CD1c-positive myeloid dendritic cell (primary cell): Measurements from ENCODE around the gene OSBPL9.
"Not testable (repeated sequence)": the region's sequence is repeated elsewhere in the genome, so short reads cannot be mapped to it uniquely, and the experiment has no call there.

Experiments
- DNase-seq: peaks from one replicate; pipeline ENCODE4 v3.0.0-alpha.2; 2016; ENCODE audit errors: extremely low spot score

Gene OSBPL9

DNA sequence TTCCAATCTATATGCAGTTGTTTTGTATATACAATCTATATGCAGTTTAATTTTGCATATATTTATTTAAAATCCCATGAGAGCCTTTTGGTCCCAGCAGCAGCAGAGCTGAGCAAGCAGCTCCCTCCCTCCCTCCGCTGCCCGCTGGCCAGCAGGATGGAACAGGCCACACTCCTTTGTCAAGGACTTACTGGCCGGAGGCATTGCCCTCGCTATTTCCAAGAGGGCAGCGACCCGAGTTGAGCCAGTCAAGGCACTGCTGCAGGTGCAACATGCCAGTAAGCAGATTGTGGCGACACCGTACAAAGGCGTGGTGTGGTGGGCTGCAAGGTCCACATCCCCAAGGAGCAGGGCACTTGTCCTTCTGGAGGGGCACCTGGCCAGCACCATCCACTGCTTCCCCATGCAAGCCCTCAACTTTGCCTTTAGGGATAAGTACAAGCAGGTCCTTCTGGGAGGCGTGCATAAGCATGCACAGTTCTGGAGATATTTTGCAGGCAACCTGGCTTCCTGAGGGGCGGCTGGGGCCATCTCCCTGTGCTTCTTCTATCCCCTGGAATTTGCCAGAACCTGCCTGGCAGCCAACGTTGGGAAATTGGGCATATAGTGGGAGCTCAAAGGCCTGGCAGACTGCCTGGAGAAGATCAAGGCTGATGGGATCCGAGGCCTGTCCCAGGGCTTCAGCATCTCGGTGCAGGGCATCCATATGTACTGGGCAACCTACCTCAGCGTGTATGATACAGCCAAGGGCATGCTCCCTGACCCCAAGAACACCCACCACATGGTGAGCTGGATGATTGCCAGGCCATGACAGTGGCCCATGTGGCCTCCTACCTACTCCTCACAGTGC, 92.2 kb downstream of the OSBPL9 start:
- DNase-seq, result no peak

DNA sequence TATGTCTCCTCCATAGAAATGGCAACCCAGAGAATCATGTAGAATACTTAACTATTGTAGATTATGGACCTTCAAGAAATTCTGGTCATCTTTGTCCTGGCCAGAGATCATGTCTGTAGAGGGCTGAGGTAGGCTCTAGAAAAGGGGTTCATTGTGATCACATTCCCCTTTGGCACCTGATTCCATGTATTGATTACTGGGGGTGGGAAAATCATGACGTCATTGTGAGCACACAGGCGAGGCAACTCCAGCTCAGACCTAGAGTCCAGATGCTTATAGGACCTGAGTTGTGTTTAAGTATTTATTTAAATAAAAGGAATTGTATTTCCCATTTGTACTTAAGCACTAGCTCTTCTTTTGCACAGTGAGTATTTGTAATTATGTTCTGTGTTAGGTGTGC, 93.1 kb downstream of the OSBPL9 start:
- DNase-seq, result no peak

DNA sequence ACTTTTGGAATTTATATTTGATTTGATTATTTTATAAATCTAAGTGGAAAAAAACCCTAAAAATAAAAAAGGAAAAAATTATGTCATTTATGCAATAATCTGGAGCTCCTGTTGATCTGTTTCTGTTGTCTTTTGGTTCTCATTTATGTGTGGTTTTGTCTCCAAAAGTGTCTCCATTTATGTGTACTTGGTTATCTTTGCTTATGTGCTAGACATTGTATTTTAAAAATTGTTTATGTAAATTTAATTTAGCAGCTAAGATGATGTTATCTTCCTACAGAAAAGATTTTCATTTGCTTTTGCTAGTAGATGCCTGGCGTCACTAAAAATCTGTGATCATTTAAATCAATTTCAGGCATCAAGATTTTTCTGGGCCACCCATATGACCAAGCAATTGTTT, 95.7 kb downstream of the OSBPL9 start:
- no peak for DNase-seq

DNA sequence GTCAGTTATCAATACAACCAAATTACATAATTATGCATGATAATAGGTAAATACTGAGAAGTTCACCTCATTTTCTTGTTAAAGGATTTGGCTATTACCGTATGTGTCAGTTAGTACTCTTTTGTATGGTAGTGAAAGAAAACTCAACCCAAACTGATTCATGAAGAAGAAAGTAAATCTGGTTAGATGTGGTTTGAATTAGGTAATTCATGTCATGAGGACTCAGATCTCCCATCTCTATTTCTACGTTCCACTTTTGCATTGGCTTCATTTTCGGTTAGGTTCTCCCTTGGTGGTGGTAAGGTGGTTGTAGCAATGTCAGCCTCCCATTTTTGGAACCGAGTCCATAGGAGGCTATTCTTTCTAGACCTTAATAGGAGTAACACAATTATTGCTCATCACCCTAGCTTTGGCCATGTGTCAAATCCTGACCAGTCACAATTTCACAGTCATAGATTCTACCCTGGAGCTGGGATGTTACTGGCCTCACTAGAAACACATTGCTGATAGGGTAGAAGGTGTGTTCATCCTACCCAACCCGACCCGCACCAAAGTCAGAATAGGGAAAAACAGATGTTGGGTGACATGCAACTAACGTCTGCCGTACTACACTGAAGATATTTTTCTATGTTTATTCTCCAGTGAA, 97.6 kb downstream of the OSBPL9 start:
- no peak for DNase-seq

DNA sequence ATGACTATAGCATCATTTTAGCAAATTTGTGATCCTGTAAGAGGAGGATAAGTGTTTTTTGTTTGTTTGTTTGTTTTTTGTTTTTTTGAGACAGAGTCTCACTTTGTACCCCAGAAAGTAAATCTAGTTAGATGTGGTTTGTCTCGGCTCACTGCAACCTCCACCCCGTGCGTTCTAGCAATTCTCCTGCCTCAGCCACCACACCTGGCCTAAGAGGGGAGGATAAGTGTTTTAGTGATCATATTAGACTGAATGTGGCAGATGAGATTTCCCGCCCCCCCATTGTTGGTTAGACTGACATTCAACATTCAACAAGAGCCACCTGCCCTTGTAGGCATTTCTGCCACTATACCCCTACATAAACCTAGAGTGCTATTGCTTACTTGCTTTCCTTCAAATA, 98.5 kb downstream of the OSBPL9 start:
- DNase-seq, result no peak

DNA sequence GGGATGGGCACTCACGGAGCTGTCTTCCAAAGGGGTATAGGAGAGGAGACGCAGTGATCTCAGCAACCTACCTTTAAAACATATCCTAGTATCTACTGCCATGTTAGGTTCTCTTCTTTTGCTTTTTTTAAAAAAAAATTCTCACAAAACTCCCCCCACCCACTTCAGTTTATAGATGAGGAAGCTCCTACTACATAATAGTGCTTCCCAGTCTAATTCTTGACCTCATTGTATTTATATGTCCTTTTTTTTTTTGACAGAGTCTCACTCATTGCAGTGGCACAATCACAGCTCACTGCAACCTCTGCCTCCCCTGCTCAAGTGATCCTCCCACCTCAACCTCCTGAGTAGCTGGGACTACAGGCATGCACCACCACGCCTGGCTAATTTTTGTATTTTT, 99.9 kb downstream of the OSBPL9 start:
- no peak for DNase-seq

DNA sequence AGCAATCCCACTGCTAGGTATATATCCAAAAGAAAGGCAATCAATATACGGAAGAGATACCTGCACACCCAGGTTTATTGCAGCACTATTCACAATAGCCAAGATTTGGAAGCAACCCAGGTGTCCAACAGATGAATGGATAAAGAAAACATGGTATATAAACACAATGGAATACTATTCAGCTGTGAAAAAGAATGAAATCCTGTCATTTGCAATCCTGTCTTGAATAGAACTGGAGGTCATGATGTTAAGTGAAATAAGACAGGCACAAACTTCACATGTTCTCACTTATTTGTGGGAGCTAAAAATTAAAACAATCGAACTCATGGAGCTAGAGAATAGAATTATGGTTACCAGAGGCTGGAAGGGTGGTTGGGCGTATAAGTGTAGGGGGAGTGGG, 101.0 kb downstream of the OSBPL9 start:
- no peak for DNase-seq

DNA sequence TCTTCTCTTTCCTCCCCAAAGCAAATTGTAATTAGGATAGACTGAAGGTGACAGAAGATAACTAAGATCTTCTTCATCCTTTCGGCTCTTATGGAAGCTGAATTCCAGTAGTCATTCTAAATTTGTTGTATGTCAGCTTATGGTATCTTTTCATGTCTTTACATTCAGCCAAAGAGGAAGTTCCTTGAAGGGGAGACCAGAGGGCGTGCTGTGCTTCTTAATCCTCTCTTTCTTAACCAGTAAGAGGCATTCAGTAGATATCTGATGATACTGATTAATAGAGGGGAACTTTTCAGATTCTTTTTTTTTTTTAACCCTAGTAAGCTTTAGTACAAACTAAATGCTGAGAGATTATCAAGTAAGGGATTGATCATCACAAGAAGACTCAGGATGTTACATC, 102.3 kb downstream of the OSBPL9 start:
- DNase-seq, result no peak

DNA sequence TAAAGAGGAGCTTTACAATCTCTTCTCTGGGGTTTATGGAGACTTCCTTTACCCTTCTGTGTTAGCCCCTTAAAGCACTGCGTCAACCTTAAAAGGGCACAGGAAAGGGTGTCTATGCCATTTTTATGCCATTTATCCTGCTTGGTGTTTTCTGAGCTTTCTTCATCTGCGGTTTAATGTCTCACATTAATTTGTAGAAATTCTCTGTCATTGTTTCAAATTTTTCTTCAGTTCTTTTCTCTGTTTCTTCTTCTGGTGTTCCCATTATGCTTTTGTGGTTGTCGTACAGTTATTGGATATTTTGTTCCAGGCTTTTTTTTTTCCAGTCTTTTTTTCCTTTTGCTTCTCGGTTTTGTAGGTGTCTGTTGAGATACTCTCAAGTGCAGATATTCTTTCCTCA, 107.9 kb downstream of the OSBPL9 start:
- DNase-seq, result no peak

DNA sequence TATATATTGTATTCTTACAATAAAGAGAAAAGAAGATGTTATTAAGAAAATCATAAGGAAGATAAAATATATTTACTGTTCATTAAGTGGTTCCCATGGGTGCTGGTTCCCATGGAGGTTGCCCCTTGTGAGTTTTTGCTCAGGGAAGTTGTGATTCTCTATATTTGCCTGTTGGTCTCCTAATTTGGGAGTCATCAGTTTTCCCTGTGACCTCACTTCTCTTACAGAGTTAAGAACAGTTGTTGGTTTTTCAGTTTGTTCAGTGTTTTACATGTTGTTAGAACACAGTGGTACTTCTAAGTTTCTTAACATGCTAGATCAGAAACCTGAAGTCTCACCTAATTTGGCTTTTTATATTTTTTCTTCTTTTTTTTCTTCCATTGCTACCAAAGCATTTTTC, 109.2 kb downstream of the OSBPL9 start:
- DNase-seq, result no peak

DNA sequence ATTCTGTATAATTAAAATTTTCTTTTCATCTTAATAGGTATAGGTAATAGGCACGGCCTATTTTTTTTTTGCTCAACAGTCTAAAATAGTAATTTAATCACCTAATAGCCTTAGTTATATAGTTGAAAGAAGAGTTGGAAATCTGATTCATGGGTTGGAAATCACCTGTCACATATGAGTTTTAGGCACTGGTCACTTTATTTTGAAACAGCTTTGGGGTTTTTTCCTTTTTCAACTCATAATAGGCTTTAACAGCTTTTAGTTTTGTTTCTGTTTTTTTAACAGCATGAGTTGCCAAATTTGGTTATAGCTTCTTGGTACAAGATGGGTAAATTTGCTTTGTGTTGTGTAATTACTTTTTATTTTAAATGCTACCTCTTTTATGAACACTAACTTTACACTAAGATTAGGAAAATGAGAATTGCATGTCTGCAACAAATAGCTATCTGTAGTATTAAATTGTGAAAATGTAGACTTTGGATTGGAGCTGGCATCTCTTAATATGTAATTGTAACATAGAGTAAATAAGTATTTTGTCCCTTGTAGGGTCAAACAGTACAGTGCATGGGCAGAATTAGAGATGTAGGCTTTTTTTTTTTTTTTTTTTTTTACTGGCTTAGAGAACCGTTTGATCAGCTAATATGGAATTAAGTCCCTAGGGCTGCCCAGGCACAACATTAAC, 109.8 kb downstream of the OSBPL9 start:
- no peak for DNase-seq

DNA sequence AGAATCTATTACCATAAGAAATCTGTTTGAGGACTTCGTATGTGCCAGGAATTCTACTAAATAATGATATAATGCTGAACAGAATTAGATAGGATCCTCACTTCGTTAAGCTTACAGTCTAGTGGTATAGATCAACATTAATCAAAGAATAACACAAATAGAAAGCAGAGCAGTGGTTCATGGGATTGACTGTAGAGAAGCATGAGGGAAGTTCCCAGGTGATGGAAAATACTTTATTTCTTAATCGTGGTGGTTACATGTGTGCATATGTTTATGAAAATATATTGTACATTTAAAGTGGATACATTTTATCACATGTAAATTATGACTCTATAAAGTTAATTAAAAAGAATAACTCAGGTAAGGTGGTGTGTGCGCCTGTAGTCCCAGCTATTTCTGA, 110.5 kb downstream of the OSBPL9 start:
- DNase-seq, result no peak

DNA sequence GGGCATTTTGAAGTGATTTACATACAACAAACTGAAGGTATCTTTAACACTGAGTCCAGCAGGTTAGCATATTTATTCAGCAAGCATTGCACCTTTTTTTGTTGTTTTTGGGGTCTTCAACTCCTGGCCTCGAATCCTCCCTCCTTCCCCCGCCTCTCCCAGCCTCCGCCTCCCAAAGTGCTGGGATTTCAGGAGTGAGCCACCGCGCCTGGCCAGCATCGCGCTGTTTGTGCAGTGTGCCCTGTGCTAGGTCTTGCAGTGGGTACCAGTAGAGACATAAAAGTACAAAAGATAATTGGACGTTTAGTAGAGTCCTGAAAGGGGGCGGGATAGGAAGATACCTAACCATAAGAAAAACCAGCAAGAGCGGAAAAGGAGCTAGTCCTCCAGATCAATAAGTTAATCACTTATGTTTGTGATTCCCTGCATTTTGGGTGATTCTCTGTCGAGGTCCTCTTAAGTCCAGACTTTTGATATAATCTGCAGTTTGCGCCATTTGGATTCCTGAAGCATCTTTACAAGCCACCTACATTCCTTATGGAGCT, 111.8 kb downstream of the OSBPL9 start:
- no peak for DNase-seq

DNA sequence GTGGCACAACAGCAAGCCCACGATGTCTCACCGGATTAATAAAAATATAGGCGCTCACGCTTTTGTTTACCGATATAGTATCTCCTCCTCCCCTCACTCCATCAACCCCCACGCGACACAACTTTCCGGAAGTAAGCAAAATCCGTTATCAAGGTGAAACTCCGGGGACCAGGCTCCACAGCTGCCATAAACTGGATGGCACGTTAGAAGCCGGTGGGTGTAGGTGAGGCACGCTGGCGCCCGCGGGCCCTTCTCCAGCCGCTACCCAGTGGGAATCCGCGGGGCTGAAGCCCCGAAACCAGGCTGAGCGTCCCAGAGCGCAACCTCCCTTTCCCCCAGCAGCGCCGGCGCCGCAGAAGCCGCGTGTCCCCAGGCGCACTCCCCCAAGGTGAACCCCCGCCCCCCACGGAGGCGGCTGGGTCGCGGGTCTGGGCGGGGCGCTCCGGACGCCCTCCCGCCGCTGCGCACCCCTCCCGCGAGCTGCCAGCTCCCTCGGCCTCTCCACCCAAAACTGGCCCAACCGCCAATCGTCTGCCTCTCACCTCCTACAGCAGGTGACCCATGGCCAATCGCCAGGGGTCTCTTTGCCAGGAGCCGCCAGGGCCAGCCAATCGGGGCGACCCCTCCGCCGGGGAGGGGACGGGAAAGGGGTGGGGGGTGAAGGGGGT, 112.4 kb downstream of the OSBPL9 start:
- peak; percentile 93 for DNase-seq

DNA sequence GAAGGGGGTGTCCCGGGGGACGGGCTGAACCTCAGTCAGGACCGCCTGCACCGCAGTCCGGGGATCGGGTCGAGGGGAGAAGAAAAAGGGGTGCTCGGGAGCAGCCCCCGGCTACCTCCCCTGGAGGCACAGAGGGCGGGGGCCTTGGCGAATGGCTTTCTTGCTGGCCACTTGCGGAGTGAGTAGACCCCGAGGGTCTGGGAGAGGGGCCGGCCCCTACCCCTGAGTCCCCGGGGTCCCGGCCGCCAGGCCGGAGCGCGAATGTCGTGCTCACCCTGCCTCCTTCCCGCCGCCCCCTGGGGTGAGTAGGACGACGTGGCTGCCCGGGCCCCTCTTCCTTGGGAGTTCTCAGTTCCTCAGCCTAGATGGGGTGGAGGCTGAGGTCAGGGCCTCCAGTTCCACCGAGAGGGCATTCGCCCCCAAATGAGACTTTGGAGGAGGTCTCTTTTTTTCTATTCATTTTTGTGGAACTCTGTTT, 113.0 kb downstream of the OSBPL9 start:
- peak; percentile 57 for DNase-seq

DNA sequence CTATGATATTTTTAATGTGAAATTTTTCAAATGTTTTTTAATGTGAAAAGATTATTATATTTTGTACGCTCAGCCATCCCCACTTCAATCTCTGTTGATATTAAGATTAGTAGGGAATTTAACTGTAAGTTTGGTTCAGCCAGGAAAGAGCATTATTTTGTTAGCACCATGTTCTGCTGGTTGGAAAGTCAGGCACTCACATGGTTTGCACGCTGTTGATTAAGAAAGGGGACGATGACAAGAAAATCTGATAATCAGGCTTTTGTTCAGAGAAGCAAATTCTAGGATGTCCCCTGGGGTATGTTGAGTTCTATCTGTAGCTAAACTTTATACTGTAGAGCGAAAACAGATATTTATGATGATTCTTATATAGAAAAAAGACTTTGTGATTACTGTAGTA, 115.1 kb downstream of the OSBPL9 start:
- DNase-seq, result no peak

DNA sequence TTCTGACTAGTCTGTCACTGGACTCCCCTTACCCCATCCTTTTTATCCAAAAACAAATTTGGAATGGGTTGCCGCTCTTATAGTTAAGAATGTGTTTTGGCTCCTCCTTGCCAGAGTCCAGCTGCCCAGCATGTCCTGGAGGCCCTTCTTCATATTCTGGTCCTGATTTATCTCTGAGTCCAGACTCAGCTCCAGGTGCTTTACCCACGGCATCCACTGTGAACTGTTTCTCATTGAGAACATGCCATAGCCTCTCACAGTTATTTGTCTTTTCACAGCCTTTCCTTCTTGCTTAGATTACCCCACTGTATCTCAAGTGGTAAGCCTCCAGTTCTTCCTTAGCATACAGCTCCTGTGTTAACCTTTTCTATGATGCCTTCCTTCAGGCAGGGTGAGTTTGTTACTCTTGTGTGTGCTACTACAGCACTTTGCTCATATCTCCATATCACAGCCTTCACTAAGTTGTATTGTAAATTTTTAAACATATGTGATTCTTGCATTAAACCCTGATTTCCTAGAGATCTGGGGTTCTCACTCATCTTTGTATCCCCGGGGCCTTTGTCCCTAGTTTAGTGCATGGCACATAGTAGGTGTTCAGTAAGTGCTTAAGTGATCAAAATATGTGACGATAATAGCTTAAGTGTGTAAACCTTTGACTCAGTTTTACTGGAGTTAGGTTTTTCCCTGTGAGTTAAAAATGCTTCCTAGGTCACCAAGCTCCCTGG, 116.0 kb downstream of the OSBPL9 start:
- DNase-seq, result no peak

DNA sequence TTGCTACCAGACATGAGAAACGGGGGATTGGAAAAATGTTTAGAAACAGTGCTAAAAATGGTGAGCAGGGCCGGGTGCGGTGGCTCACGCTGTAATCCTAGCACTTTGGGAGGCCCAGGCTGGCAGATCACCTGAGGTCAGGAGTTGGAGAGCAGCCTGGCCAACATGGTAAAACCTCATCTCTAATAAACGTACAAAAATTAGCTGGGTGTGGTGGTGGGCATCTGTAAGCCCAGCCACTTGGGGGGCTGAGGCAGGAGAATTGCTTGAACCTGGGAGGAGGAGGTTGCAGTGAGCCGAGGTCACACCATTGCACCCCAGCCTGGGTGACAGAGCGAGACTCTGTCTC, 116.5 kb downstream of the OSBPL9 start:
- DNase-seq, result not testable (repeated sequence)

DNA sequence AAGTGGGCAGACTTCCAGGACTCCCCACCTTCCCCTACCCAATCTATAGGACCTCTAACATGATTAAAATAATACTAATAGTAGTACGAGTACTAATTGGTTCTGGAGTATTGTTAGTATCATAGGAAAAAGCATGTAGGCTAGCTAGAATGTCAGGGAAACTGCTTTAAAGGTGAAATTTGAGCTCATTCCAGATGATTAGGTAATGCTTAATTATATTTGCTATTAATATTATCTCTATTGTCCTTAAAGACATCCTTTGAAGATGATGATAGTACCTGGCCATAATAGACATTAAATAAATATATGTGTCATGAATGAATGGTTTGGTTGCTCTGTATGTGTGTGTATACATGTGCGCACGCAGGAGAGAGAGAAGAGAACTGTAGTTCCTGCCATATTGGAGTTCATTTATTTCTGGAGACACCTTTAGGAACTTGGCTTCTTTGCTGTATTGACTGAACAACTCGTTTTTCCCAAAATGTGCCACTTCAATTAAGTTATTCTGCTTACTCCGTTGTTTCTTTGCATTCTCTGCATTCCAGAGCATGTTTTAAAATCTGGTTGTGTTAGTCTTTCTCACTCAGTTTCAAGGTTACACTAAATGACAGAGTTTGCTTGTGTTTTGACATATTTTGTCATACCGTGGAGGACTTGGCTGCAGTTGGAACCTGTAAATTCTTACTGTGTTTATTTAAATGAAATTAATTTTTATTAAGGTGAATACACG, 117.1 kb downstream of the OSBPL9 start:
- no peak for DNase-seq

DNA sequence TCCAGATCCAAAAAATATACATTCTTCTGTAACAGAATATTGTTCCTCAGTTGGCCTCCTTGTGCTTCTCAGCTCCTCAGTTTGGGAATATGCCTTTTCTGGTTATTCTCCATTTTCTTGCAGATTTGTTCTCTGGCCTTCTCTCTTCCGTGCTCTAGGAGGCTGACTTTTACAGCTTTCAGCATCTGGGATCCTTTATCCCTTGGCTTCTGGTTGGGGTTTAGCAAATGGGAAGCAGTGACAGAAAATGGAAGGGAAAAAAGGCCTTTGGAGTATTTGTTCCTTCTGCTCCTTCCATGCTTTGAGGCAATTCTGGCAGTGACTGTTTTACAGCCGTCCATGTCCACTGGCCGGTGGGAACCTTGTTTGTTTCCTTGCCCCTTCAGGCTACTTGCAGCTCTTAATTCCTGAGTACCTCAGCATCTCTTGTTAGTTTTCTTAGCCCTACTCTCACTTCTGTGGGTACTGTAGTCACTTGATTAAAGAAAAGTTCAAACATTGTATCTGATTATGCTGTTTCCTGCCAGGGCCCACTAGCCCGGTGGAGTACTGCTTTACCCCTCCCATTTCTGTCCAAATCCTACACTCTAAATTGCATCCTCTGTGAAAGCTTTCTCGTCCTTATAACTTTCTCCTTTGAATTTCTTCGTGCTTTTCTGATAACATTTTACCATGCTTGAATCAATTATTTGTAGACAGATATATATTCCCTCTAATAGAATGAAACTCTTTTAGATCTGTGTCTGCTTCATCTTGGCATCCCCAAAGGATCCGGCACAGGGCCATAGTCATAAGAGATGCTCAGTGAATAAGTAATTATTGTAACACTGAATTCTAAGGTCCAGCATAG, 118.2 kb downstream of the OSBPL9 start:
- no peak for DNase-seq
